H9 (cell line): Measurements from ENCODE around the gene CCDC92B. TPM values are rescaled to one million over a fixed set of nuclear protein-coding genes. Genes with fewer than 3 reads are reported as not detected.

Experiments
- DNase-seq: peaks from one replicate; pipeline ENCODE4 v3.0.0-alpha.2; 2017
- H2AFZ ChIP-seq: one replicate; pipeline ENCODE4 v1.6.1; 2013; ENCODE audit warnings: mild to moderate bottlenecking, low read length, control low read depth, moderate library complexity
- H2AK5ac ChIP-seq: 2 replicates; pipeline ENCODE4 v1.6.1; 2013; ENCODE audit warnings: low read length, control low read depth, mixed read lengths; ENCODE audit not compliant: insufficient read length
- H2BK120ac ChIP-seq: one replicate; pipeline ENCODE4 v1.6.1; 2013; ENCODE audit warnings: low read depth, mild to moderate bottlenecking, low read length, control low read depth, inconsistent platforms; ENCODE audit not compliant: poor library complexity, severe bottlenecking
- H2BK12ac ChIP-seq: 2 replicates; pipeline ENCODE4 v1.6.1; 2013; ENCODE audit warnings: low read length, control low read depth, mixed read lengths, low read depth; ENCODE audit not compliant: insufficient read length
- H2BK15ac ChIP-seq: 2 replicates; pipeline ENCODE4 v1.6.1; 2013; ENCODE audit warnings: low read depth, low read length, control low read depth
- H2BK20ac ChIP-seq: one replicate; pipeline ENCODE4 v1.6.1; 2013; ENCODE audit warnings: low read depth, mild to moderate bottlenecking, low read length, control low read depth, inconsistent platforms; ENCODE audit not compliant: poor library complexity, severe bottlenecking
- H2BK5ac ChIP-seq: 2 replicates; pipeline ENCODE4 v1.6.1; 2013; ENCODE audit warnings: low read length, control low read depth, mixed read lengths; ENCODE audit not compliant: insufficient read length
- H3K14ac ChIP-seq: 2 replicates; pipeline ENCODE4 v1.6.1; 2013; ENCODE audit warnings: low read length, control low read depth; ENCODE audit not compliant: insufficient read depth
- H3K18ac ChIP-seq: 2 replicates; pipeline ENCODE4 v1.6.1; 2013; ENCODE audit warnings: low read depth, mild to moderate bottlenecking, mixed read lengths, low read length, control low read depth; ENCODE audit not compliant: insufficient read length
- H3K23ac ChIP-seq: 2 replicates; pipeline ENCODE4 v1.6.1; 2013; ENCODE audit warnings: low read length, control low read depth, mixed read lengths, low read depth; ENCODE audit not compliant: insufficient read length
- H3K23me2 ChIP-seq: 2 replicates; pipeline ENCODE4 v1.6.1; 2013; ENCODE audit warnings: low read depth, mild to moderate bottlenecking, mixed read lengths, low read length, control low read depth; ENCODE audit not compliant: insufficient read length, poor library complexity, severe bottlenecking
- H3K27ac ChIP-seq: 2 replicates; pipeline ENCODE4 v1.5.1; 2013; ENCODE audit warnings: low read length, control low read depth, mixed read lengths, low read depth; ENCODE audit not compliant: insufficient read length
- H3K27me3 ChIP-seq: 2 replicates; pipeline ENCODE4 v1.6.1; 2013; ENCODE audit warnings: low read length, control low read depth, inconsistent platforms; ENCODE audit not compliant: insufficient read depth
- H3K4ac ChIP-seq: 2 replicates; pipeline ENCODE4 v1.6.1; 2013; ENCODE audit warnings: low read depth, mild to moderate bottlenecking, control low read depth, inconsistent platforms, low read length, moderate library complexity
- H3K4me1 ChIP-seq: 2 replicates; pipeline ENCODE4 v1.6.1; 2013; ENCODE audit warnings: low read length, control low read depth, inconsistent platforms; ENCODE audit not compliant: insufficient read depth
- H3K4me2 ChIP-seq: 2 replicates; pipeline ENCODE4 v1.6.1; 2013; ENCODE audit warnings: low read length, control low read depth, mixed read lengths; ENCODE audit not compliant: insufficient read length, insufficient read depth
- H3K56ac ChIP-seq: 2 replicates; pipeline ENCODE4 v1.6.1; 2013; ENCODE audit warnings: low read depth, mild to moderate bottlenecking, mixed read lengths, low read length, control low read depth; ENCODE audit not compliant: insufficient read length
- H3K79me1 ChIP-seq: 2 replicates; pipeline ENCODE4 v1.6.1; 2013; ENCODE audit warnings: low read depth, mild to moderate bottlenecking, moderate library complexity, low read length, control low read depth, inconsistent platforms; ENCODE audit not compliant: insufficient read depth, poor library complexity, severe bottlenecking
- H3K79me2 ChIP-seq: 2 replicates; pipeline ENCODE4 v1.6.1; 2013; ENCODE audit warnings: low read length, control low read depth, inconsistent platforms; ENCODE audit not compliant: insufficient read depth
- H3K9ac ChIP-seq: 2 replicates; pipeline ENCODE4 v1.6.1; 2013; ENCODE audit warnings: low read length, control low read depth, mixed read lengths; ENCODE audit not compliant: insufficient read length; ENCODE audit errors: extremely low read depth
- H3K9me3 ChIP-seq: one replicate; pipeline ENCODE4 v1.6.1; 2013; ENCODE audit warnings: low read depth, low read length, inconsistent platforms; ENCODE audit not compliant: control insufficient read depth
- H3T11ph ChIP-seq: one replicate; pipeline ENCODE4 v1.6.1; 2013; ENCODE audit warnings: mild to moderate bottlenecking, low read length, control low read depth, inconsistent platforms
- H4K20me1 ChIP-seq: one replicate; pipeline ENCODE4 v1.6.1; 2013; ENCODE audit not compliant: control insufficient read depth, insufficient read length, insufficient read depth
- H4K5ac ChIP-seq: 2 replicates; pipeline ENCODE4 v1.6.1; 2013; ENCODE audit warnings: low read depth, mild to moderate bottlenecking, mixed read lengths, low read length, control low read depth; ENCODE audit not compliant: insufficient read length
- H4K8ac ChIP-seq: replicated peaks from 2 replicates; pipeline ENCODE4 v1.6.1; 2013; ENCODE audit warnings: low read length, control low read depth, mixed read lengths, low read depth; ENCODE audit not compliant: insufficient read length
- H4K91ac ChIP-seq: 2 replicates; pipeline ENCODE4 v1.6.1; 2013; ENCODE audit warnings: low read depth, mild to moderate bottlenecking, moderate library complexity, mixed read lengths, low read length, control low read depth; ENCODE audit not compliant: insufficient read length
- H3K27ac Mint-ChIP-seq, 3 experiments: 2 replicates in 2 of 3; 3 replicates in 1 of 3; pipeline ENCODE4 v1.8.0; 2020 to 2021; ENCODE audit warnings: mixed read lengths in 3 of 3, mild to moderate bottlenecking in 1 of 3, moderate library complexity in 1 of 3
- H3K27me3 Mint-ChIP-seq: 2 replicates; pipeline ENCODE4 v1.8.0; 2021; ENCODE audit warnings: low read depth, mild to moderate bottlenecking, moderate library complexity, mixed read lengths
- H3K36me3 Mint-ChIP-seq, 3 experiments: 2 replicates in 2 of 3; 3 replicates in 1 of 3; pipeline ENCODE4 v1.8.0; 2020 to 2021; ENCODE audit warnings: low read depth in 3 of 3, mixed read lengths in 3 of 3; ENCODE audit not compliant: insufficient read depth in 1 of 3
- H3K4me1 Mint-ChIP-seq, 2 experiments: 2 replicates each; pipeline ENCODE4 v1.8.0; 2020; ENCODE audit warnings: mixed read lengths in 2 of 2
- H3K4me3 Mint-ChIP-seq, 2 experiments: 2 replicates in 1 of 2; 3 replicates in 1 of 2; pipeline ENCODE4 v1.8.0; 2020 to 2021; ENCODE audit warnings: mild to moderate bottlenecking in 2 of 2, mixed read lengths in 2 of 2, moderate library complexity in 1 of 2
- H3K9me3 Mint-ChIP-seq, 2 experiments: 2 replicates in 1 of 2; 3 replicates in 1 of 2; pipeline ENCODE4 v1.8.0; 2020; ENCODE audit warnings: mild to moderate bottlenecking in 2 of 2, mixed read lengths in 2 of 2, moderate library complexity in 1 of 2
- WGBS: extraction: QIAGEN DNeasy Blood & Tissue Kit; methylation state at CpG from one replicate; pipeline ENCODE4 v1.1.7; 2013; ENCODE audit warnings: missing lambda C conversion rate, low lambda C conversion rate, mixed read lengths; ENCODE audit not compliant: insufficient read length; ENCODE audit errors: extremely low coverage; 5-methylcytosine and 5-hydroxymethylcytosine counted together
- total RNA-seq: library from RNA; stranded (reverse); gene quantifications from 2 replicates; pipeline ENCODE4 v1.2.1, GENCODE V29; 2021
- TF ChIP-seq, protein P1 (sequence below): fragments of 200-600 bp; sonication (generic); conservative IDR thresholded peaks from 3 replicates; pipeline ENCODE4 v1.8.0; 2021; ENCODE audit warnings: antibody characterized with exemption, mild to moderate bottlenecking

Gene CCDC92B
- total RNA-seq, 1 experiment from 2014 or later = 8.0 TPM

GRCh38 chr17:2721603-2722002, 27.8 kb downstream of the CCDC92B start:
- Mint-ChIP-seq H3K4me3 (no peak overlapping the region), H3K36me3 (peaks cover 0 to 5% (median 3%) of the 10 kb centered on the region in 3 experiments; a peak in 4 of 7 replicates), H3K9me3 (no peaks in the 10 kb centered on the region), H3K27me3 (peaks cover 9% of the 10 kb centered on the region), H3K27ac (no peak overlapping the region), H3K4me1 (peaks cover 16 to 54% of the 10 kb centered on the region in 2 experiments)
- no peaks in the 10 kb centered on the region for H4K20me1 ChIP-seq
- H3K9me3 ChIP-seq = no peaks in the 10 kb centered on the region
- TF ChIP-seq, protein P1, sequence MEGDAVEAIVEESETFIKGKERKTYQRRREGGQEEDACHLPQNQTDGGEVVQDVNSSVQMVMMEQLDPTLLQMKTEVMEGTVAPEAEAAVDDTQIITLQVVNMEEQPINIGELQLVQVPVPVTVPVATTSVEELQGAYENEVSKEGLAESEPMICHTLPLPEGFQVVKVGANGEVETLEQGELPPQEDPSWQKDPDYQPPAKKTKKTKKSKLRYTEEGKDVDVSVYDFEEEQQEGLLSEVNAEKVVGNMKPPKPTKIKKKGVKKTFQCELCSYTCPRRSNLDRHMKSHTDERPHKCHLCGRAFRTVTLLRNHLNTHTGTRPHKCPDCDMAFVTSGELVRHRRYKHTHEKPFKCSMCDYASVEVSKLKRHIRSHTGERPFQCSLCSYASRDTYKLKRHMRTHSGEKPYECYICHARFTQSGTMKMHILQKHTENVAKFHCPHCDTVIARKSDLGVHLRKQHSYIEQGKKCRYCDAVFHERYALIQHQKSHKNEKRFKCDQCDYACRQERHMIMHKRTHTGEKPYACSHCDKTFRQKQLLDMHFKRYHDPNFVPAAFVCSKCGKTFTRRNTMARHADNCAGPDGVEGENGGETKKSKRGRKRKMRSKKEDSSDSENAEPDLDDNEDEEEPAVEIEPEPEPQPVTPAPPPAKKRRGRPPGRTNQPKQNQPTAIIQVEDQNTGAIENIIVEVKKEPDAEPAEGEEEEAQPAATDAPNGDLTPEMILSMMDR = no peak
- H3K14ac ChIP-seq = no peak overlapping the region
- H3T11ph ChIP-seq = no peak overlapping the region
- H3K23ac ChIP-seq = no peak overlapping the region
- no peak overlapping the region for H3K18ac ChIP-seq
- H3K79me2 ChIP-seq = no peaks in the 10 kb centered on the region
- H3K79me1 ChIP-seq = no peaks in the 10 kb centered on the region
- no peak overlapping the region for H2BK15ac ChIP-seq
- peaks cover 6% of the 10 kb centered on the region; the same call in 1 of the 2 replicates for H3K4me1 ChIP-seq
- H4K91ac ChIP-seq = no peak overlapping the region
- no peak overlapping the region for H2BK5ac ChIP-seq
- no peak overlapping the region for H3K4me2 ChIP-seq
- H2BK20ac ChIP-seq = no peak overlapping the region
- no CpG with 5 or more reads among the region's 4 CpGs for WGBS
- H2AFZ ChIP-seq = no peak overlapping the region
- no peak overlapping the region for H2AK5ac ChIP-seq
- H4K5ac ChIP-seq = no peak overlapping the region
- H3K56ac ChIP-seq = no peak overlapping the region
- H2BK12ac ChIP-seq = no peak overlapping the region
- H4K8ac ChIP-seq = no peak overlapping the region
- no peaks in the 10 kb centered on the region for H3K27me3 ChIP-seq
- H2BK120ac ChIP-seq = no peak overlapping the region
- DNase-seq = no peak
- H3K23me2 ChIP-seq = peaks cover 3% of the 10 kb centered on the region
- no peak overlapping the region for H3K27ac ChIP-seq
- no peak overlapping the region for H3K4ac ChIP-seq
- no peak overlapping the region for H3K9ac ChIP-seq
